CD4-positive, alpha-beta T cell treated with Interleukin-6 at 100 ng/mL for 8 hours (primary cell): Measurements from ENCODE around the gene PSMG3.
"Not testable (repeated sequence)": the region's sequence is repeated elsewhere in the genome, so short reads cannot be mapped to it uniquely, and the experiment has no call there.

Source experiments
- DNase-seq: peaks from one replicate; pipeline ENCODE4 v3.0.0-alpha.2; 2020; ENCODE audit warnings: mixed read lengths, low spot score

The PSMG3 gene

DNA sequence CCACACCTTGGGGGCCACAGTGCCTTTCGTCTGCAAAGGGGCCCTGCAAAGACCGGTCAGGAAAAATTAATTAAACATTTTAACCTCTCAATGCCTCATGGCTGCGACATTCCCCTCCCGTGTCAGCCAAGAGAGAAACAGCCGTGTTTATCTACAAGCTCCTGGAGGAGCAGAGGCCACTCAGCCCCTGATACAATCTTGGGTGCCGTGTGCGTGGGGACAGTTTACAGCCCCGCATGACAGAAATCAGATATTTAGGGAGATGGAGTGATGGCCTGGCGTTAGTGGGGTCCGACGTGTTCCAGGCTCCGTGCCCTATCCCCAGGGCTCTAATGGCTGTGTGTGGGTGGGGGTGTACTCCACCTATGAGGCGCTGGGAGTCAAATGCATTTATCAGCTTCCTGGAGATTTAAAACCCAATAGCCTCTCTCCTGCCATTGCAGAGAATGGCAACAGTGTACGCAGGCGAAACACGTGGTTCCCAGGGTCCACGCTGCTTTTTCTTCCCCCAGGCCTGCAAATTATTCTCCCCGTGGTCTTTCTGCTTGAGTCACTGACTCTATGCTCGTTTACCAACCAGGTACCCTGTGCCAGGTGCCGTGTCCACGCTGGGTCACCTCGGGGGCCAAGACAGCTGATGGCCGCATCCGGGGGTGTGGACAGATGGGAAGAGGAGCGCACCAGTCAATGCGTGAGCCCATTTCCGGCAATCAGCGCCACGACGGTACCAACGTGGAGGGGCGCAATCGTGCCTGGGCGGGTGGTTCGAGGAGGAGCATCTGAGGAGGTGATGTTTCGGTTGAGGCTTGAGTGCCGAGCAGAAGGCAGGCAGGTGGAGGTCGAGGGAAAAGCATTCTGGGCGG, 26.6 kb upstream of the PSMG3 start:
- DNase-seq: no peak

DNA sequence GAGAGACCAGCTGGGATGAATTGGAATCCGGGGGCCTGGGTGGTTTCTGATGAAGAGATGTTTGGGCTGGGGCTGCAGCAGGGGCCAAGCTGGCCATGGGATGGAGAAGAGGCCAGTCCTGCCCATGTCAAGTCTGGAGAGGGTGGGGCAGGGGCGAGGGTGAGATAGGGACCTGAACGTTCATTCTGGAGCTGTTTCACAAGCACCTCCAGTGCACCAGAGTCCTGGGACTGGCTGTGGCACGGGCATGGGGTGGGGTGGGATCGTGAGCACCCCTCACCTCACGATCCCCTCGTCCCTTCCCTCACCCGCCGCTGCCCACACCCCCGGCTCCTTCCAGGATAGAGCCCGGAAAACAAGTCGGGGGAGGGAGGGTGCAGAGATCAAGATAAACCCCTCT, 25.8 kb upstream of the PSMG3 start:
- DNase-seq: no peak

DNA sequence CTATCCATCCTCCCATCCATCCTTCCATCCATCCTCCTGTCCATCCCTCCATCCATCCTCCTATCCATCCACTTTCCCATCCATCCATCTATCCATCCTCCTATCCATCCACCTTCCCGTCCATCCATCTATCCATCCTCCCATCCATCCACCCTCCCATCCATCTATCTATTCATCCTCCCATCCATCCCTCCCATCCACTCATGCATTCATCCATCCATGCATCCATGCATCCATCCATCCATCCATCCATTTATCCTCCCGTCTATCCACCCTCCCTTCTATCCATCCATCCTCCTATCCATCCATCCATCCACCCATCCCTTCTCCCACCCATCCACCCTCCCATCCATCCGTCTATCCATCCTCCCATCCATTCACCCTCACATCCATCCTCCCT, 25.2 kb upstream of the PSMG3 start:
- no peak for DNase-seq

DNA sequence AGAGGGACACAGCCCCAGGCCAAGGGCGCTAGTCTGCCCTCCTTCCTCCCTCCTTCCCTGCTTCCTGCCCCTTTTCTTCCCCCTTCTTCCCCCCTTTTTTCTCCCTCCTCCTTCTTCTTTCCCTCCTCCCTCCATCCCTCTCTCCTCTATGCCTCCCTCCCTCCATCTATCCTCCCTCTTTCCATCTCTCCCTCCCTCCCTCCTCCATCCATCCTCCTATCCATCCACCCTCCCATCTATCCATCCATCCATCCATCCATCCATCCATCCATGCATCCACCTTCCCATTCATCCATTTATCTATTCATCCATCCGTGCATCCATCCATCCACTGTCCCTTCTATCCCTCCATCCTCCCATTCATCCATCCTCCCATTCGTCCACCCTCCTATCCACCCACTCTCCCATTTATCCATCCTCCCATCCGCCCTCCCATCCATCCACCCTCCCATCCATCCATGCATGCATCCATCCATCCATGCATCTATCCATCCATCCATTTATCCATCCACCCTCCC, 24.1 kb upstream of the PSMG3 start:
- DNase-seq: no peak

DNA sequence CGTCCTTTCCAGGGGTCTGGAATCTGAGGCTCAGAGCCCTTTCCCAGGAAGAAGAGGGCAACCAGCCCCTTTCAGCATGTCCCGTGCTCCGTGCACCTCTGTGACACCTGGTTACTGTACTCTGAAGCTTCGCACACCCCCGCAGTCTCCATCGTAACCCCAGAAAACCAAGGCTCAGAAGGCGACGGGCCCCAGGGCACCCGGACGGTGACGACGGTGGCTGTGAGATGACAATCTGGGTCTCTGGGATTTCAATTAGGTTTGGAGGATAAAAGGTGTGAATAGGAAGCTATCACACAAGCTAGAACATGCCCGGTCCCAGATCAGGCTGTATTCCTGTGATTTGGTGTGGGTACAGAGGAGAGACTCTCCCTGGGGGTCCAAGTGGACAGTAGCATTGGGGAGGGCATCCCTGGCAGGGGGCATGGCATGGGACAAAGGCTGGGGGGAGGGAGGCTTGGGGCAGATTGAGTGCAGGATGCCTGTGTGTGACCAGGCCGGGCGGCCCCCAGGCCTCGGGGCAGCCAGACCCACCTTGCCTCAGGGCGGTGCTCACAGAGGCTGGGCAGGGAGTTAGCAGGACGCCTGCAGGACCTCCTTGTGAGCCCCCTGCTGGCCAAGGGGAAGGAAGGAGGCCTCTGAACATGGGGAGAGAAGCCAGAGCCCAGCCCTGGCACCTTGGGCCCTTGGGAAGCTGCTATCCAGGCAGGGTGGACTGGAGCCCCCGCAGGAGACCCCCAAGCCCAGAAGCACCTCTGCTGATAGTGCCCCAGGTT, 23.4 kb upstream of the PSMG3 start:
- DNase-seq: no peak

DNA sequence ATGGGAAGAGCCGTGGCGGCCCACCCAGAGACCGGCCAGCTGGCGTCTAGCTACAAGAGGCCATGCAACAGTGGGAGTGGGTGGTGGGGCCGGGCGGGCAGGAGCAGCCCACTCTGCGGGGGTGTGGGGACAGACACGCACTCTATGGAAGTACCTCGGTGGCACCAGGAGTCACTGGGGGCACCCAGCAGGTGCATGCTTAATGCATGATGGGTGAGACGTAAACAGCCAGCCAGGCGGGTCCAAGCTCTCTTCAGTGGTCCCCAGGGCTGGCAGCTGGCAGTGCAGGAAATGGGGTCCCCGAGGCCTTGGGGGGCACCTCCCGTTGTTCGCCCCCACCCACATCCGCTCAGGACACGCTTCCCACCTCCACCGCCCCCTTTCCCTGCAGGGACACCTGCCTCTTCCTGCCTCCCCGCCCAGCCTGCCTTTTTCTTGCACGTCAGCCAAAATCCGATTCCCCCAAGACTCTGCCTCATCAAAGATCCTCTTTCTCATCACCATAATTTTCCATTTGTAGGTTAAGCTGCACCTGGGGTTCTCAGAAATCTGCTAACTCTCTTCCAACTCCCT, 22.6 kb upstream of the PSMG3 start:
- no peak for DNase-seq

DNA sequence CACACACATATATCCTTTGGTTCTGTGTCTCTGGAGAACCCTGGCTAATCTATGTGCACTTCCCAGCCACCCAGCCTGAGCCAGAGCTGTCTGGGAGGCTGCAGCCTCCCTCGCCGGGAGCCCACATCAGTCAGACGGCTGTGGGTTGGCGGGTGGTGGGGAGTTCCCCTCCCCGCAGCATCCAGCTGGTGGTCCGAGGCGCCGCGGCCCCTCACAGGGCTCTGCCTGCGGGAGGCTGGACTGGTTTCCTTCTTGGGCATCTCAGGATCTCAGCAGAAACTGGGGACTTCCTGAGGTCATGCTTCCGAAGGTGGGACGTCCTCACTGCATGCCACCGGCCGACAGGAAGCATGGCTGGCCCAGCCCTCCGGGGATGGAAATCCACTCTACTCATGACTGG, 22.0 kb upstream of the PSMG3 start:
- no peak for DNase-seq

DNA sequence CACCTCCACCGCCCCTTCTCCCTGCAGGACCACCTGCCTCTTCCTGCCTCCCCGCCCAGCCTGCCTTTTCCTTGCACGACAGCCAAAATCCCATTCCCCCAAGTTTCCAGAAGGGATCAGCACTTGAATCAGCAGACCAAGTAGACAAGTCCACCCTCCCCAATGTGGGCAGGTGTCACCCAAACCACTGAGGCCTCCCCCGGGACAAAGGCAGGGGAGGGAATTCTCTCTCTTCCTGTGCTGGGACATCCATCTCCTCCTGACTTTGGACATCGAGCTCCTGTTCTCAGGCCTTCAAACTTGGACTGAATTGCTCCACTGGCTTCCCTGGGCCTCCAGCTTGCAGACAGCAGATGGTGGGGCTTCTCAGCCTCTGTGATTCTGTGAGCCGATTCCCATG, 21.6 kb upstream of the PSMG3 start:
- no peak for DNase-seq

DNA sequence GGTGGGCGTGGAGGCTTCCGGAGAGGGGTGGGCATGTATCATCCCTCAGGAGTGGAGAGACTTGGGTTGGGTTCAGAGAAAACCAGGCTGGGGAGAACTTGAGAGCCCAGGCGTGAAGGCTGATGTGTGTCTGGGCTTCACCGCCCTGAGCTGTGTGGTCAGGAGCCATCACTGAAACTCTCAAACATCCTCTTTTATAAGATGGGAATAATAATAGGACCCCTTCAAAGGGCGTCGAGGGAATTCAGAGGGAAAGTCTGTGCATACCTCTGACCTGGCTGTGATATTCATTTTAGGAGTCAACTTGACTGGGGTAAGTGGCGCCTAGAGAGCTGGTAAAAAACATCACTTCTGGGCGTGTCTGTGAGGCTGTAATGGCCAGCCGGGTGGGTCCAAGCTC, 21.1 kb upstream of the PSMG3 start:
- DNase-seq: no peak

DNA sequence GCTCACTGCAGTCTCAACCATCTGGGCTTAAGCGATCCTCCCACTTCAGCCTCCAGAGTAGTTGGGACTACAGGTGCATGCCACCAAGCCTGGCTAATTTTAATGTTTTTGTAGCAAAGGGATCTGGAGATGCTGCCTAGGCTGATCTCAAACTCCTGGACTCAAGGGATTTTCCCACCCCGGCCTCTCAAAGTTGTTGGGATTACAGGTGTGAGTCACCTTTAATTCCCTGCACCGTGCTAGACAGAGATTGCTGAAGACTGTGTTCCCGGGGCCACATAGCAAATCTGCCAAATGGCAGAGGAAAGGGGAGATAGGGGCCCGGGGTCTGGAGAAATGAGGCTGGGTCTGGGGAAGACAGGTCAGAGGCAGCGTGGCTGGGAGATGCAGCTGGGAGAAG, 20.6 kb upstream of the PSMG3 start:
- DNase-seq: no peak

DNA sequence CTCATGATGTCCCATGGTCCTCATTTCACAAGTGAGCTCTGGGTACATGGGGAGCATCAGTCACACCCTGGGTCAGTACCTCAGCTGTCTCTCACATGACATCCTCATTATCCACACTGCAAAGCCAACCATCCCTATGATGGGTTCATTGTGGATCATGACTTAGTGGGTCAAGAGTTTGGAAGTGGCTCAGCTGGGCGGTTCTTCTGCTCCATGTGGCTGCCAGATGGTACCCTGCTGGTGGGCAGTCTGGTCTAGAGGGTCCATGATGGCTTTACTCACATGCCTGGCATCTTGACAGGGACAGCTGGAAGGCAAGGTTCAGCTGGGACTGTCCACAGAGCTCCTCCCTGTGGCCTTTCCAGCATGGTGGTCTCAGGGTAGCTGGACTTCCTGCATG, 19.1 kb upstream of the PSMG3 start:
- DNase-seq: no peak

DNA sequence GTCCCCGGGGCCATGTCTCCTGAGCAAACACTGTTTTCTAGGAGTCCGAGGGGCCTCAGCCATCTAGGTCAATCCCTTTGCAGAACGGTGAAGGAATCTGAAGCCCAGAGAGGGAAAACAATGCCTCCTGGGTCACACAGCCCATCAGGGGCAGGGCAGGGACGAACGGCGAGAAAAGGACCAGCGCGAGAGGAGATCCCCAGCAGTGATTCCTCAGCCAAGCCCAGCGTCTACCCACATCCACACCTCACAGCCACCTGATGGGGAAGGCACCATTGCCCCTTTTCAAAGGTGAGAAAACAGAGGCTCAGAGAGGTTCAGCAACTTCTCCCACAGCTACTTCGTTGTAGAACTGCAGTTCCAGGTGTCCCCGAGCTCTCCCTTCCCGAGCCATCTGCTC, 17.9 kb upstream of the PSMG3 start:
- no peak for DNase-seq

DNA sequence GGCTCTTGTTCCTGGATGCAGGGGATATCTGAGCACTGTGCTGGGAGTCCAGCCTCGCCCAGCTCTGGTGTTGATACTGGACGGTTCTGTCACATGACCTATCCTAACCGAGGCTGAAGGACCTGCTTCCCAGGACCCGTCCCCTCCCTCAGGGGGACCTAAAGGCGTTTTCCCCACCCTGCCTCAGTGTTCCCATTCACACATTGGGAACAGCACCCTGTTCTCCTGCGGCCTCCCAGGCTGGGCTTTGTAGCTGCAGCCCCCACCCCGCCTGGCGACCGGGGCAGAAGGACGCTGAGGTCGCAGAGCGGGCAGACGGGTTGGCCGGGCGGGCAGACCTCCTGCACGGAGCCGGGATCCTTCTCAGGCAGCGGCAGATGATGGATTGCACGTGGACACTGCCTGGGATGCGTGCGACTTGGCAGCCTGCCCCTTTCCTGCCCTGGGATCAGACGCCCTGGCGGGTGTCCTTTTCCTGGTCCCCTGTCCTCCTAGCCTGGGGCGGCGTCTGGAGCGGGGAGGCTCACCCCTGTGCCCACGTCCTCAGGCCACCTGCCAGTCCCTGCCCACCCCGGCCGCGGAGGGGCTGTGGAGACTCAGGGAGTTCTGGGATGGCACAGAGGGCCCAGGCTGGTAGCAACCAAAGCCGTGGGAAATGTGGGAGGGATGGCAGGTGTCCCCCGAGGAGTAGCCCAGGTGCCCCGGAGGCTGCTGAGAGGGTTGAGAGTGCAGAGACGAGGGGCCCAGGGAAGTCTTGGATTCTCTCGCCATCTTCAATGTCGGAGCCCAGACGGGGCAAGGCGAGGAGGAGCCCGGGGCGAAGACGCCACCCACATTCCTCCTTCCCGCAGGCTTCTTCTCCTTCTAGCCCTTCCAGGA, 17.2 kb upstream of the PSMG3 start:
- DNase-seq: no peak

DNA sequence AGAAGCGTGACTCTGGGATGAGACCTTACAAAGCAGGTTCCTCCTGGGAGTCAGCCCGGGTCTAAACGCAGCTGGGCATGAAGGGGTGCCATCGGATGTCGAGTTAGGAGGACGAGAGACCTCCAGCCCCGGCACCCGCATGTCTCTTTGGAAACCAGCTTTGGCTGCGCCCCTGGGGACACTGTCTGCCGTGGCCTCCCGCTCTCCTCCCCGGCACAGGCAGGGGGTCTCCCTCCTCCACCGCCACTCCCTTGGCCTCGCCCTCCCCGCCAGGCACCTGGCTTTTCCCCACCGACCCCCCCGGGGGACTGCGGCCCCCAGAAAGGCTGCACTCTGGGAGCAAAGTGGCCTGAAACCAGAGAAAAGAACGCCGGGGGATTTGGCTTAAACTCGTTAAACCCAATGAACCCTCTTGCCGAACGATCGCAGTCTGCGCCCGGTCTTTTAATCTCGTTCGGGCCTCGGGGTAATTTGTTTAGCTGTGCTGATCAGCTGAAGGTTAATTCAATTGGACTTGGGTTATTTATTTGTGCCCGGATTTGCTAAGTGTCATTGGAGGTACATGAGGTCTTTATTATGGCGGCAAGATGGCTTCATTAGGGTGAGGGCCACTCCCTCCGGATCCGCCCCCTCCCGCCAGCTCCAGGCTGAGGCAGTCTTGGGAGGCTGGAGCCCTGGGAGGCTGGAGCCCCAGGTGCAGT, 16.4 kb upstream of the PSMG3 start:
- no peak for DNase-seq

DNA sequence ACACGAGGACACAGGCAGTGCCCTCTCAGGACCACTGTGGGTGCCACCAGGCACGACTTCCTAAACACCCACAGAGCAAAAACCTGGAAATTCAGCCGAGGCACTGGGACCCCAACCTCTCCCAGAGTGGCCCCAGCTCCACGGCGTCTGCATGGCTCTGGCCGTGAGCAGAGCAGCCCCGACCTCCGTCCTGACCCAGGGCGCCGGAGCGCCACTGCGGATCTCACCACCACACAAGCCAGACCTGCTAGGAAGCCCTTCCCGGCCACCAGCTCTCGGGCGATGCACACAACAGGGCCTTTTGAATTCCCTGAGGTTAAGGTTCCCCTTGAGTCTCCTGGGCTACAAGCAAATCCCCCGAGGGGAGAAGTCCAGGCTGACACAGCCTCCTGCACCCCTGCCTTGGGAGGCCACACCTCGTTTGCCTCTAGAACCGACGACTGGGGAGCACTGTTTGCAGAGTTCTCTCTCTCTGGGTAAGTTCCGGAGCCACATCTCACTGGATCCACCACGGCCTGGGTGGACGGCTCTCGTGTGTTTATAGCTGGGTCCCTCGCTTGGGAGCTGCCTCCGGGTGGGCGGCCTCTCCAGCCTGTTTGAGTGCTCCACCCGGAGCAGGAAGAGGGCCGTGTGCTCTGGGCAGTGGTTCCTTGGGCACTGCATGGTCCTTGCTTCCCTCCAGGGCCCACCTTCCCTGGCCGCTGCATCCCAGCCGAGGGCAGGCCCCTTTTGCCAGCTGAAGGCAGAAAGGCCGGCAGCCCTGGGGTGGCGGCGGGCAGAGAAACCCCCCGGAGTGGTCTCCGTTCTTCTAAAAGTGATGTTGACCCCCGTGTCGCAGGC, 15.5 kb upstream of the PSMG3 start:
- DNase-seq: no peak

DNA sequence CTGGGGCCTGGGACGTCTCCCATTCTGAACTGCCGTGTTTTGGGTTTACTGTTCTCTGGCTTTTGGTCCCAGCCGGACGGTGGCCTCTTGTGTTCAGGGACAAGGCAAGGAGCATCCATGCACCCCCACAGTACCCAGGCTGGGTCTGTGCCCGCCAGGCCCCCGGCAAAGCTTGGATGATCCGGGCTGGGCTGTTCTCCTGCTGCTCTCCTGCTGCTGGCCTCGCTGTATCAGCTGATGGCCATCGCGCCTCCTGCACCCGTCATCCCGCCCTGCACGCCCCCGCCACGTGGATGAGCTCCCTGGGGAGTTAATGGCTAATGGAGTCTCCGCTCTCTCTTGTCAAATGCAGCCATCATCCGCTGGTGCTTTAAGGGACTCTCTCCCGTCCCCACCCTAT, 14.9 kb upstream of the PSMG3 start:
- no peak for DNase-seq

DNA sequence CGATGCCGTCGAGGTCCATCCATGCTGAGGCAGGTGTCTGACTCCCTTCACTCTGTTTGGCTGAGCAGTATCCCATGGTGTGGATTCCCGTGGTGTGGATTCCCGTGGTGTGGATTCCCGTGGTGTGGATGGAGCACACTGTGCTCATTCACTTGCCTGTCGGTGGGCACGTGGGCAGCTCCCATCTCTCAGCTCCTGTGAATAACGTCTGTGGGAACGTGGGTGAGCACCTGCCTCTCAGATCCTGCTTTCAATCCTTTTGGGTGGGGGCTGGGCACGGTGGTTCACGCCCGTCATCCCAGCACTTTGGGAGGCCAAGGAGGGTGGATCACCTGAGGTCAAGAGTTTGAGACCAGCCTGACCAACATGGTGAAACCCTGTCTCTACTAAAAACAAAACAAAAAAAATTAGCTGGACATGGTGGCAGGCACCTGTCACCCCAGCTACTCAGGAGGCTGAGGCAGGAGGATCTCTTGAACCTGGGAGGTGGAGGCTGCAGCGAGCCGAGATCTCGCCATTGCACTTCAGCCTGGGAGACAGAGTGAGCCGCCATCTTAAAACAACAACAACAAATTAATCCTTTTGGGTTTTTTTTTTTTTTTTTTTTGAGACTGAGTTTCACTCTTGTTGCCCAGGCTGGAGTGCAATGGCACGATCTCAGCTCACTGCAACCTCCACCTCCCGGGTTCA, 13.6 kb upstream of the PSMG3 start:
- DNase-seq: not testable (repeated sequence)

DNA sequence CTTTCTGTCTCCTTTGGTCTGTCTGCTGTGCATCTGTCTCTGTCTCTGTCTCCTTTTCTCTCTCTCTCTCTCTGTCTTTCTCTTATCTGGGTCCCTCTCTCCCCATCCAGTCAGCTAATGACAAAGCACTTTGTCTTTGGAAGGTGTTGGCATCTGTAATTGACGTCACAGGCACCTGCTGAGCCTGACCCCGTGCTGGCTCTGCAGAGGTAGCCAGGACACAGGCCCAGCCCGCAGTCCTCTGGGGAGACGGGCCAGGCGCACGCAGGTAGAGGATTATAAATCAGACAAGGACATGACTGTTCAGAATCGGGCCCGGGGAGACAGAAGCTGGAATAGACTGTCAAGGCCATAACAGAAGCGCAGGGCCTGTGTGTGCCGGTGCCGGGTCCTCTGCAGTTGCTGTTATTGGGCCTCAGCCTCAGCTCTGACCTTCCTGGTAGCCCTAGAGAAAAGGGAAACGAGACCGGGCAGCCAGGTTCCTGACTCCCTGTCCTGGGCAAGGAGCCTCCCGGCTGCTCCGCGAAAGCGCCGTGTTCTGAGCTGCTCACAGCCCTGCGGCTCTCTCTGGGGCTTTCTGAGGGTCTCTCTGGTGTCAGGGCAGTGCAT, 10.7 kb upstream of the PSMG3 start:
- DNase-seq: no peak
